GM12878 (cell line): Measurements from ENCODE around the gene GP5. TPM values are rescaled to one million over a fixed set of nuclear protein-coding genes. Genes with fewer than 3 reads are reported as not detected.

ENCODE experiments used
- ATAC-seq: fragments of 200-7000 bp; cut with Tn5 transposase; 3 replicates; pipeline ENCODE4 v1.9.1; 2020; ENCODE audit warnings: mild to moderate bottlenecking, moderate library complexity
- BruUV-seq: library from RNA; stranded (reverse); fragments of 400-500 nt; replicated peaks from 2 replicates; lab custom pipeline; 2021; lab: Mats Ljungman, UMichigan
- CTCF ChIA-PET: fragments of 300-600 bp; sonication (Branson Sonifier 250); formaldehyde crosslinking; extraction: SDS; loops from one replicate; lab custom pipeline; 2021; ENCODE audit warnings: inconsistent platforms; lab: Yijun Ruan, JAX
- POLR2A ChIA-PET: fragments of 350-600 bp; formaldehyde crosslinking; extraction: SDS; loops from one replicate; lab custom pipeline; 2021; ENCODE audit warnings: inconsistent platforms; lab: Charles Lee
- RAD21 ChIA-PET: fragments of 300-600 bp; sonication (Branson Sonifier 250); formaldehyde crosslinking; loops from one replicate; lab custom pipeline; 2023; ENCODE audit warnings: antibody characterized with exemption; ENCODE audit not compliant: unreplicated experiment; lab: Charles Lee
- SMC1A ChIA-PET: fragments of 300-600 bp; sonication (Branson Sonifier 250); formaldehyde crosslinking; loops from one replicate; lab custom pipeline; 2023; ENCODE audit not compliant: unreplicated experiment, uncharacterized antibody; lab: Charles Lee
- DNase-seq: peaks from one replicate; pipeline ENCODE4 v3.0.0-alpha.2; 2011; ENCODE audit warnings: low read depth, low spot score
- FAIRE-seq: peaks from 3 replicates; lab custom pipeline; 2011; peaks lifted over from hg19 to GRCh38; lab: Jason Lieb, UNC
- H2AFZ ChIP-seq: 2 replicates; pipeline ENCODE4 v1.6.0; 2011; ENCODE audit warnings: low read depth, low read length, control low read depth; ENCODE audit not compliant: control insufficient read depth
- H3K27ac ChIP-seq: 2 replicates; pipeline ENCODE4 v1.5.1; 2011; ENCODE audit warnings: control low read depth; ENCODE audit not compliant: control insufficient read depth, insufficient read depth
- H3K27me3 ChIP-seq, 2 experiments: replicated peaks in 1 of 2; 2 replicates each; pipeline versions ENCODE4 v1.6.0 to v1.6.1; 2011; ENCODE audit warnings: low read length in 1 of 2; ENCODE audit not compliant: control insufficient read depth in 2 of 2, insufficient read depth in 2 of 2
- H3K36me3 ChIP-seq, 2 experiments: 2 replicates each; pipeline ENCODE4 v1.5.1; 2011; ENCODE audit warnings: low read length in 1 of 2; ENCODE audit not compliant: control insufficient read depth in 2 of 2, insufficient read depth in 2 of 2
- H3K4me1 ChIP-seq: 2 replicates; pipeline ENCODE4 v1.6.1; 2011; ENCODE audit warnings: mild to moderate bottlenecking, low read length, moderate library complexity, mixed read lengths; ENCODE audit not compliant: control insufficient read depth, insufficient read depth
- H3K4me2 ChIP-seq: 2 replicates; pipeline ENCODE4 v1.6.0; 2011; ENCODE audit warnings: control low read depth; ENCODE audit not compliant: control insufficient read depth, insufficient read depth
- H3K4me3 ChIP-seq: fragments of 200-600 bp; sonication (generic); 2 replicates; pipeline ENCODE4 v1.5.1; 2016
- H3K79me2 ChIP-seq: 2 replicates; pipeline ENCODE4 v1.6.0; 2011; ENCODE audit warnings: low read length; ENCODE audit not compliant: control insufficient read depth, insufficient read depth
- H3K9ac ChIP-seq: 2 replicates; pipeline ENCODE4 v1.8.0; 2011; ENCODE audit warnings: low read length, control low read depth, mixed read lengths; ENCODE audit not compliant: control insufficient read depth, insufficient read depth
- H3K9me3 ChIP-seq: replicated peaks from 3 replicates; pipeline ENCODE4 v1.5.1; 2011; ENCODE audit warnings: mild to moderate bottlenecking, low read length; ENCODE audit not compliant: control insufficient read depth, insufficient read depth
- H4K20me1 ChIP-seq: 2 replicates; pipeline ENCODE4 v1.6.0; 2011; ENCODE audit not compliant: control insufficient read depth, insufficient read depth
- CEBPB ChIP-seq, 2 experiments: fragments of 150-350 bp in 1 of 2; IDR thresholded peaks; 2 replicates each; pipeline ENCODE4 v1.6.1; 2012 to 2014; ENCODE audit warnings: low read depth in 2 of 2, low read length in 2 of 2, borderline replicate concordance in 1 of 2, inconsistent platforms in 1 of 2
- CEBPZ ChIP-seq: fragments of 150-350 bp; IDR thresholded peaks from 2 replicates; pipeline ENCODE4 v1.6.1; 2016; ENCODE audit warnings: low read depth, low read length
- CREM ChIP-seq: IDR thresholded peaks from 2 replicates; pipeline ENCODE4 v1.6.1; 2014; ENCODE audit warnings: antibody characterized with exemption, low read depth
- FOXK2 ChIP-seq: fragments of 450-650 bp; IDR thresholded peaks from 2 replicates; pipeline ENCODE4 v1.6.1; 2017; ENCODE audit warnings: mild to moderate bottlenecking, moderate library complexity
- FOXM1 ChIP-seq: IDR thresholded peaks from 2 replicates; pipeline ENCODE4 v1.6.1; 2012; ENCODE audit warnings: low read depth, mild to moderate bottlenecking, inconsistent platforms, low read length, moderate library complexity
- GABPA ChIP-seq: IDR thresholded peaks from 2 replicates; pipeline ENCODE4 v1.6.1; 2014; ENCODE audit warnings: antibody characterized with exemption, low read depth, mild to moderate bottlenecking, inconsistent platforms
- IRF3 ChIP-seq: fragments of 450-650 bp; IDR thresholded peaks from 2 replicates; pipeline ENCODE4 v1.6.1; 2014; ENCODE audit warnings: mild to moderate bottlenecking
- NFXL1 ChIP-seq: fragments of 450-650 bp; IDR thresholded peaks from 2 replicates; pipeline ENCODE4 v1.6.1; 2017; ENCODE audit warnings: antibody characterized with exemption, mild to moderate bottlenecking, borderline replicate concordance
- NKRF ChIP-seq: fragments of 450-650 bp; conservative IDR thresholded peaks from 2 replicates; pipeline ENCODE4 v1.6.1; 2017; ENCODE audit warnings: mild to moderate bottlenecking, moderate library complexity
- YY1 ChIP-seq: IDR thresholded peaks from 2 replicates; pipeline ENCODE4 v1.6.1; 2011; ENCODE audit warnings: low read depth, mild to moderate bottlenecking, low read length
- ZZZ3 ChIP-seq: IDR thresholded peaks from 2 replicates; pipeline ENCODE4 v1.6.1; 2011; ENCODE audit warnings: low read depth; ENCODE audit not compliant: control insufficient read depth, insufficient read length
- WGBS: methylation state at CpG from one replicate; pipeline ENCODE4 v1.1.6; 2016; ENCODE audit warnings: low lambda C conversion rate; ENCODE audit not compliant: insufficient replicate concordance, insufficient coverage; ENCODE audit errors: missing lambda C conversion rate; 5-methylcytosine and 5-hydroxymethylcytosine counted together
- in situ Hi-C: fragments of 300-500 bp; cut with MboI; formaldehyde crosslinking; loops from 9 replicates; pipeline ENCODE4 v1.14.3; 2018; ENCODE audit warnings: mixed read lengths
- intact Hi-C: fragments of 100-400 bp; cut with micrococcal nuclease; formaldehyde crosslinking; loops from one replicate; pipeline ENCODE4 v1.14.2; 2022; ENCODE audit not compliant: unreplicated experiment
- polyA plus RNA-seq, 11 experiments: library from polyadenylated mRNA; depleted of rRNA in 4 of 11; unstranded in 6 of 11; stranded (reverse) in 5 of 11; fragments of >200 nt; fragmentation: Nextera tagmentation in 4 of 11; fragmentation: Illumina TruSeq in 1 of 11; extraction: Ambion mirVana in 4 of 11; extraction: Trizol in 1 of 11; gene quantifications; 1 replicate in 1 of 11; 2 replicates in 10 of 11; pipeline versions ENCODE4 v1.2.1 to v1.2.3, GENCODE V29; 2011 to 2016; ENCODE audit warnings: inconsistent platforms in 2 of 11, missing spikeins in 2 of 11, low read depth in 1 of 11
- total RNA-seq, 4 experiments: library from RNA; depleted of rRNA in 3 of 4; stranded (reverse); fragments of >200 nt in 3 of 4; fragmentation: Illumina TruSeq in 1 of 4; extraction: Trizol in 1 of 4; gene quantifications; 2 replicates each; pipeline versions ENCODE4 v1.2.1 to v1.2.3, GENCODE V29; 2013 to 2021

The GP5 gene
- total and polyA plus RNA-seq, 10 of the 15 experiments (the other 5 are each of a cell fraction or from before 2014, with no cell fraction given) = not detected

DNA sequence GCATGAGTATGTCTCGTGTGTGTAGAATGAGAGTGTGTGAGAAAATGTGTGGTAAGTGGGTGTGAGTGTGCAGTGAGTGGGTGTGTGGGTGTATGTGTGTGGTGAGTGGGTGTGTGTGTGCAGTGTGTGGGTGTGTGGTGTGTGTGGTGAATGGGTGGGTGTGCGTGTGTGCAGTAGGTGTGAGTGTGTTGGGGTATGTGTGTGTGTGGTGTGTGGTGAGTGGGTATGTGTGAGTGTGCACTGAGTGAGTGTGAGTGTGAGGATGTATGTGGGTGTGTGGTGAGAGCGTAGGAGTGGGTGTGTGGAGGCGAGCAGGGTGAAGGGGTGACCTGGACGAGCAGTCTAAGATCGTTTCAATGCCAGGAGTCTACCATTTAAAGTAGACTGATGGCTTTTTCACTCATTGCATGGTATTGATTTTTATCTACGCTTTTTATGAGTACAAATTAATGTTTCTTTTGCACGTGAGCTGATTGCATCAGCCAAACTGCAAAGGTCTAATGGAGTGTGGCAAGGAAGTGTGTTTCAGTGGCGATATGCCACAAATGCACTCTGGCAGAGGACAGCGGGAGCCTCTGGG lies 46.3 kb downstream of the GP5 start:
- Histone ChIP-seq H3K4me3 (no peak overlapping the region), H3K9ac (no peak overlapping the region), H3K9me3 (no peaks in the 10 kb centered on the region), H3K36me3 (no peaks in the 10 kb centered on the region), H3K4me1 (no peaks in the 10 kb centered on the region), H3K4me2 (no peak overlapping the region), H2AFZ (no peak overlapping the region), H4K20me1 (no peaks in the 10 kb centered on the region), H3K79me2 (no peaks in the 10 kb centered on the region), H3K27me3 (peaks cover 0 to 3% of the 10 kb centered on the region in 2 experiments; a peak in 2 of 4 replicates), H3K27ac (no peak overlapping the region)
- FAIRE-seq (no peak), DNase-seq (no peak), ATAC-seq (no peak)
- RAD21 ChIA-PET = no interaction called here
- WGBS = 64% methylated on average over 10 of the region's 10 CpGs
- POLR2A ChIA-PET = no interaction called here
- SMC1A ChIA-PET = no interaction called here
- TF ChIP-seq ZZZ3 = no peak
- TF ChIP-seq NFXL1 = no peak
- TF ChIP-seq GABPA = no peak
- TF ChIP-seq FOXM1 = no peak
- no peak for TF ChIP-seq CREM
- TF ChIP-seq YY1 = no peak
- CTCF ChIA-PET = no interaction called here
- intact Hi-C loops = no loop called here
- BruUV-seq = no TSS peak
- in situ Hi-C loops = no loop called here

DNA sequence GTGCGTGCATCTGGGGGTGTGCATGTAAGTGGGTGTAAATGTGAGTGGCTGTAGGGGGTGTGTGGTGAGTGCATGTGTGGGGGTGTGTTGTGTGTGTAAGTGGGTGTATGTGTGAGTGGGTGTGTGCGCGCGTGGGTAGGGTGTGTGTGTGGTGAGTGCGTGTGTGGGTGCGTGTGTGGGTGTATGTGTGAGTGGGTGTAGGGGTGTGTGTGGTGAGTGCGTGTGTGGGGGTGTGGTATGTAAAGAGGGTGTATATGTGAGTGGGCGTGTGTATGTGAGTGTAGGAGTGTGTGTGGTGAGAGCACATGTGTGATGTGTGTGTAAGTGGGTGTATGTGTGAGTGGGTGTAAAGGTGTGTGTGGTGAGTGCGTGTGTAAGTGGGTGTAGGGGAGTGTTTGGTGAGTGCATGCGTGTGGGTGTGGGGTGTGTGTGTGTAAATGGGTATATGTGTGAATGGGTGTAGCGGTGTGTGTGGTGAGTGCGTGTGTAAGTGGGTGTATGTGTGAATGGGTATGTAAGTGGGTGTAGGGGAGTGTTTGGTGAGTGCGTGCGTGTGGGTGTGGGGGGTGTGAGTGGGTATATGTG lies 47.0 kb downstream of the GP5 start:
- DNase-seq (no peak), FAIRE-seq (no peak), ATAC-seq (no peak)
- no peak overlapping the region for H3K4me2 ChIP-seq
- 85% methylated on average over 14 of the region's 14 CpGs for WGBS
- H3K9ac ChIP-seq = no peak overlapping the region
- BruUV-seq = no TSS peak
- no peak overlapping the region for H2AFZ ChIP-seq
- no peaks in the 10 kb centered on the region for H3K36me3 ChIP-seq
- no peaks in the 10 kb centered on the region for H3K4me1 ChIP-seq
- no peaks in the 10 kb centered on the region for H4K20me1 ChIP-seq
- in situ Hi-C loops (no loop called here), intact Hi-C loops (no loop called here)
- H3K4me3 ChIP-seq = no peak overlapping the region
- ChIA-PET RAD21 (no interaction called here), POLR2A (no interaction called here), CTCF (no interaction called here), SMC1A (no interaction called here)
- no peak overlapping the region for H3K27ac ChIP-seq
- no peaks in the 10 kb centered on the region for H3K79me2 ChIP-seq
- no peaks in the 10 kb centered on the region for H3K9me3 ChIP-seq
- H3K27me3 ChIP-seq = peaks cover 0 to 2% of the 10 kb centered on the region in 2 experiments; a peak in 1 of 4 replicates
- TF ChIP-seq FOXK2 (no peak), CEBPB (IDR thresholded peaks at IDR 0.05; ENCODE audit: borderline replicate concordance in 1 of 2, low read depth in 2 of 2, low read length in 2 of 2) (no peak), CEBPZ (no peak), NKRF (no peak), IRF3 (no peak)
